Measurements from ENCODE around the gene ZNF750. TPM values are rescaled to one million over a fixed set of nuclear protein-coding genes. Genes with fewer than 3 reads are reported as not detected.

The ZNF750 gene
- total and polyA plus RNA-seq, 2 of the 13 experiments (the other 11 are each of a cell fraction or from before 2014, with no cell fraction given) = not detected

- TF ChIP-seq RERE (CRISPR knock-in tag; IDR thresholded peaks at IDR 0.05; ENCODE audit: low read depth) (peak; percentile 71; the same call in 1 of the 2 replicates), SP1 (IDR thresholded peaks at IDR 0.05) (no peak), SP1 (CRISPR knock-in tag; IDR thresholded peaks at IDR 0.05) (no peak), NKX3-1 (CRISPR knock-in tag; IDR thresholded peaks at IDR 0.05) (no peak), SOX13 (IDR thresholded peaks at IDR 0.05) (peak; percentile 95), SOX13 (CRISPR knock-in tag; conservative IDR thresholded peaks at IDR 0.05 in 1 of 2, IDR thresholded peaks at IDR 0.05 in 1 of 2) (peak in 1 of 2 experiments; percentile 99; a peak in 2 of 4 replicates), ZFY (CRISPR knock-in tag; IDR thresholded peaks at IDR 0.05) (peak; percentile 32; the same call in 1 of the 2 replicates), IKZF4 (CRISPR knock-in tag; IDR thresholded peaks at IDR 0.05; ENCODE audit: borderline replicate concordance, low read depth, not compliant biosample characterization) (no peak), ZNF101 (CRISPR knock-in tag; IDR thresholded peaks at IDR 0.05; ENCODE audit: borderline replicate concordance, low read depth) (no peak), HMG20A (CRISPR knock-in tag; IDR thresholded peaks at IDR 0.05; ENCODE audit: borderline replicate concordance) (peak; percentile 83; the same call in 1 of the 2 replicates), TARDBP (CRISPR knock-in tag; IDR thresholded peaks at IDR 0.05) (peak; percentile 84), ZBTB1 (CRISPR knock-in tag; IDR thresholded peaks at IDR 0.05; ENCODE audit: borderline replicate concordance) (no peak), DPF2 (CRISPR knock-in tag; IDR thresholded peaks at IDR 0.05; ENCODE audit: borderline replicate concordance, low read depth) (peak; percentile 51; the same call in 1 of the 2 replicates), FOXA3 (CRISPR knock-in tag; IDR thresholded peaks at IDR 0.05) (peak; percentile 83), ZSCAN22 (CRISPR knock-in tag; IDR thresholded peaks at IDR 0.05) (no peak), HOXA3 (CRISPR knock-in tag; IDR thresholded peaks at IDR 0.05) (peak; percentile 89)
- TF ChIP-seq, protein P1, sequence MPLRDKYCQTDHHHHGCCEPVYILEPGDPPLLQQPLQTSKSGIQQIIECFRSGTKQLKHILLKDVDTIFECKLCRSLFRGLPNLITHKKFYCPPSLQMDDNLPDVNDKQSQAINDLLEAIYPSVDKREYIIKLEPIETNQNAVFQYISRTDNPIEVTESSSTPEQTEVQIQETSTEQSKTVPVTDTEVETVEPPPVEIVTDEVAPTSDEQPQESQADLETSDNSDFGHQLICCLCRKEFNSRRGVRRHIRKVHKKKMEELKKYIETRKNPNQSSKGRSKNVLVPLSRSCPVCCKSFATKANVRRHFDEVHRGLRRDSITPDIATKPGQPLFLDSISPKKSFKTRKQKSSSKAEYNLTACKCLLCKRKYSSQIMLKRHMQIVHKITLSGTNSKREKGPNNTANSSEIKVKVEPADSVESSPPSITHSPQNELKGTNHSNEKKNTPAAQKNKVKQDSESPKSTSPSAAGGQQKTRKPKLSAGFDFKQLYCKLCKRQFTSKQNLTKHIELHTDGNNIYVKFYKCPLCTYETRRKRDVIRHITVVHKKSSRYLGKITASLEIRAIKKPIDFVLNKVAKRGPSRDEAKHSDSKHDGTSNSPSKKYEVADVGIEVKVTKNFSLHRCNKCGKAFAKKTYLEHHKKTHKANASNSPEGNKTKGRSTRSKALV (CRISPR knock-in tag; IDR thresholded peaks at IDR 0.05) = no peak
Measured at GRCh38 chr17:82838386-82839063, 1.3 kb downstream of the ZNF750 start (continued).
